HAP-1 (cell line): ENCODE measurements around the gene INTS3.

Experiments used
- DNase-seq, 2 experiments: peaks; one replicate each; pipeline ENCODE4 v3.0.0-alpha.2; 2016 to 2020; ENCODE audit warnings: low spot score in 2 of 2
- H3K27me3 ChIP-seq: fragments of 250-450 bp; sonication (Bioruptor Pico); 2 replicates; pipeline ENCODE4 v1.5.1; 2020; ENCODE audit warnings: low read depth, mild to moderate bottlenecking, moderate library complexity
- H3K36me3 ChIP-seq: fragments of 250-450 bp; sonication (Bioruptor Pico); replicated peaks from 2 replicates; pipeline ENCODE4 v1.5.1; 2020; ENCODE audit warnings: mild to moderate bottlenecking
- H3K4me1 ChIP-seq: fragments of 250-450 bp; sonication (Bioruptor Pico); 2 replicates; pipeline ENCODE4 v1.5.1; 2020; ENCODE audit warnings: mild to moderate bottlenecking
- H3K4me3 ChIP-seq: fragments of 250-450 bp; sonication (Bioruptor Pico); 2 replicates; pipeline ENCODE4 v1.5.1; 2020; ENCODE audit warnings: mild to moderate bottlenecking, moderate library complexity
- H3K9me3 ChIP-seq: fragments of 250-450 bp; sonication (Bioruptor Pico); 2 replicates; pipeline ENCODE4 v1.5.1; 2020; ENCODE audit warnings: mild to moderate bottlenecking, moderate library complexity
- in situ Hi-C: fragments of 300-500 bp; cut with MboI; formaldehyde crosslinking; loops from 3 replicates; pipeline ENCODE4 v1.14.3; 2020; ENCODE audit warnings: low sequenced_read_pairs, inconsistent platforms, mixed read lengths

INTS3 gene

DNA sequence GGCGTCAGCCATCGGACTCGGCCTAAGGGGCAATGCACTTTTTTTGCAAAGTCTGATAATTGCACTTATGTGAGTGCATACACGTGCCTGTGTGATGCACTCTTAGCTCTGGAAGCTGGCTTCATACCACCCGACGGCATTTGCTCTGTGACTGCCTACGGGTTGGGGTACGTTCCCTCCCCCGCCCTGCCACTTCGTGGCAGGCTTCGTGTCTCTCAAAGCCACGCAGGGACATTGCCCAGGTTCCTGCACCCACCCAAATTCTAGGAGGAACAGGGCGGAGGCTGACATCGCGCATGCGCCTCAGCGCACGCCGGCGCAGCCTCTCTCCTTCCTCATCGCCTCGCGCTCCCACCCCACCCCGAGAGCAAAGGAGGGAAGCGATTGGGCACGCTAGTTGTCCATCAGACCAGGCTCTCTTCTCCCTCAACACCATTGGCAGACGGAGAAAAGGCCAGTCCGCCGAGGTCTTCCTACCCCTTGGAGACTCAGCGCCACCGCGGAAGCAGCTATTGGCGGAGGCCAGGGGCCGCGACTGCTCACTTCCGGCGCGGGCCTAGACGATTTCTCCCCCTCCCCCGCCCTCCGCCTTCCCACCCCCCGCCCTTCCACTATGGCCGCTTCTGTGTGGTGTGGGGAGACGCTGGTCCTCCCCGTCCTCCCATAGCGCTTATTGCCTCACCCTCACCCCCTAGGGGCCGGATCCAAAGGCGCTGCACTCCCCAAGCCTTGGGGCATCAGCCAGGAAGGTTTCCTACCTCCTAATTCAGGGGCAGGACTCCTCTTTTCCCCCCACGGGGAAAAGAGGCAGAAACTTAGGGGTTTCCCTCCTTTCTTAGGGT, at the start of gene INTS3:
INTS3 (plus strand) TSS at position 588 of the 842 bp plus-strand sequence. CDS start 585 bp downstream, outside the sequence.
- in situ Hi-C loops: no loop called here
- Histone ChIP-seq H3K27me3 (no peaks in the 10 kb centered on the region), H3K4me3 (peak within 1 kb of the TSS; percentile 59), H3K4me1 (peaks cover 12% of the 10 kb centered on the region), H3K36me3 (peaks cover 5% of the 10 kb centered on the region; the same call in 1 of the 2 replicates), H3K9me3 (no peaks in the 10 kb centered on the region)
- peak; percentile 100 for DNase-seq

GRCh38 chr1:153678519-153679336, 49.1 kb upstream of the INTS3 start, which contains the start of gene NPR1:
Gene NPR1 (plus strand): TSS chr1:153678688. CDS start chr1:153679109, 421 bp downstream.
- in situ Hi-C loops: loop anchor here (5.0 to 10.0 kb wide), 3 partner anchors 66 to 309 kb away; partner anchors contain the start of gene RAB13
- Histone ChIP-seq H3K4me1 (no peaks in the 10 kb centered on the region), H3K4me3 (no peak within 1 kb of the TSS), H3K36me3 (no peaks in the 10 kb centered on the region), H3K9me3 (no peaks in the 10 kb centered on the region), H3K27me3 (peaks cover 2% of the 10 kb centered on the region)
- no peak for DNase-seq

GRCh38 chr1:153679337-153680119, 48.3 kb upstream of the INTS3 start:
- H3K27me3 ChIP-seq: peaks cover 2% of the 10 kb centered on the region
- in situ Hi-C loops: loop anchor here (5.0 to 10.0 kb wide), 3 partner anchors 65 to 308 kb away; partner anchors contain the start of gene RAB13
- H3K9me3 ChIP-seq: no peaks in the 10 kb centered on the region
- no peaks in the 10 kb centered on the region for H3K4me1 ChIP-seq
- no peaks in the 10 kb centered on the region for H3K36me3 ChIP-seq
- no peak overlapping the region for H3K4me3 ChIP-seq
- no peak for DNase-seq

GRCh38 chr1:153680120-153680403, 47.8 kb upstream of the INTS3 start:
- DNase-seq: no peak
- Histone ChIP-seq H3K9me3 (no peaks in the 10 kb centered on the region), H3K36me3 (no peaks in the 10 kb centered on the region), H3K27me3 (peaks cover 2% of the 10 kb centered on the region), H3K4me3 (no peak overlapping the region), H3K4me1 (no peaks in the 10 kb centered on the region)
- in situ Hi-C loops: no loop called here

DNA sequence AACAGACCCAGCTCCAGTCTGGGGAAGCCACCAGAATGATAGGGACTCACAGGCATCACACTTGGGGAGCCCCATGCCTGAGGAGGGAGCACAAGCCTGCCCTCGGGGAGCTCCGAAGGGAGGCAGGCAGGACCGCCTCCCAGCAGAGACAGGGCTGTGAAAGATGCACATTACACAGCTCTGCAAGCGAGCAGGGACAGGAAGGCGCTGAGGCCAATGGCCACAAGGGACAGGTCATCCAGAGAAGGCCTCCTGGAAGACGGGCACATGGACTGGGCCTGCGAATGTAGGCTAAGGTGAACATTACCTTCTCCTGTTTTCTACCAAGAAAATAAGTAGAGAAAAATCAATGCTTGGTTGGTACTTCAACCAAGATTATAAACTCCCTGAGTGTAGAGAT, 45.1 kb upstream of the INTS3 start:
- peaks cover 2% of the 10 kb centered on the region for H3K27me3 ChIP-seq
- in situ Hi-C loops: no loop called here
- DNase-seq: no peak

DNA sequence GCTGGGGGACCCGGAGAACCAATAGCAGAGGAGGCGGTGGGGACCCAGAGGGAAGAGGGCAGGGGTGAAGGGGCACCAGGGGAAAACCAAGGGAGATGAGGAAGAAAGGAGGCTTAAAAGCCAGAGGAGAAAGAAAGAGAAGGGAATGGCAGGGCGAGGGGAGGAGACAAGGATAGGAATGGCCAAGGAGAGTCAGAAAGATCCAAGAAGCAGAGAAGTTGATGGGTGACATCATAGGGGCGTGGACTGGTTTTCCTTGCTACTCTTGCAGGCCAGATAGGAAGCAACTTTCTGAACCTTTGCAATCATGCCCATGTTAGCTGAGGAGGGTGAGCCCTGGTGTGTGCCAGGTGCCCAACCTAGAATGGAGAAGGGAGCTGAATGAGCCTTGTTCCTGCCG, 44.0 kb upstream of the INTS3 start:
- no peaks in the 10 kb centered on the region for H3K9me3 ChIP-seq
- H3K4me1 ChIP-seq: no peaks in the 10 kb centered on the region
- no peaks in the 10 kb centered on the region for H3K36me3 ChIP-seq
- no peak for DNase-seq
- no peaks in the 10 kb centered on the region; the same call in 1 of the 2 replicates for H3K27me3 ChIP-seq
- no peak overlapping the region for H3K4me3 ChIP-seq
- in situ Hi-C loops: no loop called here

More for the DNA sequence above, 45.1 kb upstream of the INTS3 start:
- H3K9me3 ChIP-seq: no peaks in the 10 kb centered on the region
- no peak overlapping the region for H3K4me3 ChIP-seq
- no peaks in the 10 kb centered on the region for H3K36me3 ChIP-seq
- no peaks in the 10 kb centered on the region for H3K4me1 ChIP-seq

- H3K27me3 ChIP-seq: no peaks in the 10 kb centered on the region; the same call in 1 of the 2 replicates
- in situ Hi-C loops: no loop called here
- no peak overlapping the region for H3K4me3 ChIP-seq
- H3K4me1 ChIP-seq: no peaks in the 10 kb centered on the region
- no peak for DNase-seq
- H3K9me3 ChIP-seq: no peaks in the 10 kb centered on the region
- no peaks in the 10 kb centered on the region for H3K36me3 ChIP-seq
Observed at GRCh38 chr1:153684892-153685291, 43.0 kb upstream of the INTS3 start.

- Histone ChIP-seq H3K27me3 (no peaks in the 10 kb centered on the region; the same call in 1 of the 2 replicates), H3K36me3 (no peaks in the 10 kb centered on the region), H3K4me3 (no peak overlapping the region), H3K9me3 (no peaks in the 10 kb centered on the region), H3K4me1 (no peaks in the 10 kb centered on the region)
- in situ Hi-C loops: no loop called here
- DNase-seq: no peak
Observed at GRCh38 chr1:153685544-153686340, 42.1 kb upstream of the INTS3 start.

- in situ Hi-C loops: no loop called here
- Histone ChIP-seq H3K4me1 (no peaks in the 10 kb centered on the region), H3K36me3 (no peaks in the 10 kb centered on the region), H3K4me3 (no peak overlapping the region), H3K9me3 (no peaks in the 10 kb centered on the region), H3K27me3 (no peaks in the 10 kb centered on the region)
- no peak for DNase-seq
Observed at GRCh38 chr1:153687346-153688125, 40.3 kb upstream of the INTS3 start.

- Histone ChIP-seq H3K4me1 (no peaks in the 10 kb centered on the region), H3K27me3 (no peaks in the 10 kb centered on the region), H3K4me3 (no peak overlapping the region), H3K36me3 (no peaks in the 10 kb centered on the region), H3K9me3 (no peaks in the 10 kb centered on the region)
- DNase-seq: no peak
- in situ Hi-C loops: no loop called here
Observed at GRCh38 chr1:153688276-153688675, 39.6 kb upstream of the INTS3 start.

GRCh38 chr1:153688736-153689328, 39.0 kb upstream of the INTS3 start:
- in situ Hi-C loops: no loop called here
- H3K27me3 ChIP-seq: no peaks in the 10 kb centered on the region
- no peaks in the 10 kb centered on the region for H3K4me1 ChIP-seq
- no peaks in the 10 kb centered on the region for H3K36me3 ChIP-seq
- no peak for DNase-seq
- no peaks in the 10 kb centered on the region for H3K9me3 ChIP-seq
- H3K4me3 ChIP-seq: no peak overlapping the region

DNA sequence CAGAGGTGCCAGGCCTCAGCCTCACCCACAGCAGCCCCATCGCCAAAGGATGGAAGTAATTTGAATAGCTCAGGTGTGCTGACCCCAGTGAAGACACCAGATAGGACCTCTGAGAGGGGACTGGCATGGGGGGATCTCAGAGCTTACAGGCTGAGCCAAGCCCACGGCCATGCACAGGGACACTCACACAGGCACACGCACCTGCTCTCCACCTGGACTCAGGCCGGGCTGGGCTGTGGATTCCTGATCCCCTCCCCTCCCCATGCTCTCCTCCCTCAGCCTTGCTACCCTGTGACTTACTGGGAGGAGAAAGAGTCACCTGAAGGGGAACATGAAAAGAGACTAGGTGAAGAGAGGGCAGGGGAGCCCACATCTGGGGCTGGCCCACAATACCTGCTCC, 34.4 kb upstream of the INTS3 start:
- no peak for DNase-seq
- no peaks in the 10 kb centered on the region for H3K9me3 ChIP-seq
- in situ Hi-C loops: no loop called here

More for the DNA sequence above, 34.4 kb upstream of the INTS3 start:
- no peaks in the 10 kb centered on the region for H3K27me3 ChIP-seq
- H3K4me3 ChIP-seq: no peak overlapping the region
- H3K4me1 ChIP-seq: peaks cover 17% of the 10 kb centered on the region
- no peaks in the 10 kb centered on the region for H3K36me3 ChIP-seq
